HTR-8/SVneo (cell line): Measurements from ENCODE around the gene MALAT1.

ENCODE experiments used
- DNase-seq: peaks from one replicate; pipeline ENCODE4 v3.0.0; 2011; ENCODE audit warnings: low spot score, mixed read lengths; ENCODE audit not compliant: insufficient read length
- FAIRE-seq: peaks from 2 replicates; lab custom pipeline; 2011; peaks lifted over from hg19 to GRCh38; lab: Jason Lieb, UNC

MALAT1 gene

DNA sequence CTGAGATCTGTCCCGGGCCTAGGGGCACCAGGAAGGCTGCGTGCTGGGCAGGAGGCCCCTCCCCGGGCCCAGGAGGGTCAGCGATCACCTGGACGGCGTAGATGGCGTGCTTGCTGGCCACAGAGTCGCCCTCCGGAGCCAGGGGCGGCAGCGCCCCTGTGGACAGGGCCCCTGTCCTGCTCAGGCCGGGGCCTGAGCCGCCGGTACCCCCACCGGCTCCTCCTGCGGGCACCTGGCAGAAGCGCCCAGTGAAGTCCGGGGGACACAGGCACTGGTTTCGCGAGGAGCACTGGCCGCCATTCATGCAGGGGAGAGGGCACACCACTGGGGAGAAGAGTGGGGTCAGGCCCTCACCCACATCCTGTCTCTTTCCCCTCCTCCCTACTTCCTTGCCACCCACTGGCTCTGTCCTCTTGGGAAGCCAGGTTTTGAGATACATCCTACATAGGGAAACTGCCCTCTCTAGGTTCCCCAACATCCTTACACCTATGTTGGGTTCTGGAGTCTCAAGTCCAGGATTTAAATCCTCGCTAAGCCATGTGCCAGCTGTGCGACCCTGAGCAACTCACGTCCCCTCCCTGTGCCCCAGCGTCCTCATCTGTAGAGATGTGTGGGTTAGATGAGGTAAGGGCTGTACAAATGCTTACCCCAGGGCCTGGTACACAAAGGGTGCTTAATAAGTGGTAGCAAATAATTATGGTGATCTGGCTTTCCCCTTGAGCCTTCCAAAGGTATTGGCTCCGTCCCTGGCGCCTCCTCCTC, 55.4 kb downstream of the MALAT1 start:
- no peak for FAIRE-seq
- DNase-seq = no peak

DNA sequence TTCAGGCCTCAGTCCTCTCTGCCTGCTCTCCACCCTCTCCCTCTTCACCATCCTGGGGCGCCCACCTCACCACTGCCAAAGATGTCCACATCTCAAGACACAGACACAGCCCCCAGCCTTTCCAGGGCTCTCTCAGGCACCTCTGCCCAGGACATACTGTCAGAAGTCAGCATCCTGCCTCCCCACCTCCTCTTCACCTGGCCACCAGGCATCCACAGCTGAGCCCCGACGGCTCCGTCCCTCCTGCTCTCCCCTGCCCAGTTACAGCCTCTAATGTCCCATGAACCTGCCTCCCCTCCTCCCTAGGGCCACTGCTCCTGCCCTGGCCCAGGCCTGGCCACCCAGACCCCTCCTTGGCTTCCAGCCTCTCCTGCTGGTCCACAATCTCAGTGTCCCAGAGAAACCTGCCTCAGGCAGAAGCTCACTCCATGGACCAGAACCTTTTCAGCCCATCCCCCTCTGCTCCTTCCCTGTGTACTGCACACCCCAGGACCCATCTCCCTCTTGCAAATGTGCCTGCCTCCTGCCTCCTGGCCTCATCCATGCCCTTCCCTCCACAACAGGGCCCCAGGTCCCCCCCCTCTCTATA, 56.1 kb downstream of the MALAT1 start:
- FAIRE-seq = no peak

DNA sequence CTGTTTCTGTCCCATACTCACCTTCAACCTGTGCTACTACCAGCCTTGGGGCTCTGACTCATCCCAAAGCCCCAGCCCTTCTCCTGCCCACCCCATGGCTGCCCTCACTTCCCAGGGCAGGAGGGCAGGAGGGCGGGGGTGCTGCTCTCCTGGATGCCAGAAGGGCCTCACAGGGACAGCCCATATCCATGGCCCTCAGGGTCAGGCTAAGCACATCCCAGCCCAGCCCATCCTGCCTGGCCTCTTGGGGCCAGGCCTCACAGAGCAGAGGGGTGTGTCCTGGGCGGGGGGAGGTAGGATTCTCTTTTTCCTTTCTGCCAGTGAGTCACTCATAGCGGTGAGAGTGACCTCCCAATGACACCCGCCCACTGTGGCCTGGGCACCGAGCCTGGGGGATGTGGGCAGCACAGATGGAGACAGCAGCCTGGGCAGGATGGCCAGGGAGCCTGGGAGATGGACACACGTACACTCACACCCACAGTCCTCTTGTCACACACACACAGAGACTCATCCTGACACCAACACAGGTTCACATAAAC, 56.9 kb downstream of the MALAT1 start:
- FAIRE-seq = peak; percentile 98
- DNase-seq = peak; percentile 94

More for the DNA sequence above, 56.1 kb downstream of the MALAT1 start:
- DNase-seq = no peak
